ENCODE measurements around the gene SPOCK1. TPM values are rescaled to one million over a fixed set of nuclear protein-coding genes. Genes with fewer than 3 reads are reported as not detected.

Gene SPOCK1
- total and polyA plus RNA-seq, 2 of the 13 experiments (the other 11 are each of a cell fraction or from before 2014, with no cell fraction given) = 0.18 to 0.29 TPM

- TF ChIP-seq ZBTB46 (CRISPR knock-in tag; IDR thresholded peaks at IDR 0.05; ENCODE audit: borderline replicate concordance) (no peak), ZNF224 (CRISPR knock-in tag; IDR thresholded peaks at IDR 0.05) (no peak)
Observed at GRCh38 chr5:137032929-137033328, 466.2 kb downstream of the SPOCK1 start (continued).

GRCh38 chr5:137027758-137028157 lies 471.4 kb downstream of the SPOCK1 start:
- ChIA-PET POLR2A (no interaction called here), CTCF (ENCODE audit: low intra/inter-chr PET ratio, low total read pairs) (no interaction called here)
- Histone ChIP-seq H3K9me3 (ENCODE audit: low read length) (no peaks in the 10 kb centered on the region), H3K27ac (ENCODE audit: extremely low read length, insufficient read depth, low read length) (no peak overlapping the region), H3K4me3 (replicated peaks in 1 of 3; ENCODE audit: insufficient read depth in 1 of 3, low read depth in 2 of 3, low read length in 3 of 3) (no peak overlapping the region), H3K4me2 (ENCODE audit: low read depth, low read length) (no peak overlapping the region), H3K4me1 (ENCODE audit: insufficient read depth, low read length) (no peaks in the 10 kb centered on the region), H3K27me3 (ENCODE audit: control insufficient read depth in 1 of 2, insufficient read depth in 2 of 2, low read length in 2 of 2) (no peaks in the 10 kb centered on the region), H3K36me3 (replicated peaks in 1 of 2; ENCODE audit: control insufficient read depth in 1 of 2, insufficient read depth in 2 of 2, low read length in 2 of 2) (no peaks in the 10 kb centered on the region), H3K9ac (ENCODE audit: insufficient read depth, low read depth, low read length) (no peak overlapping the region), H4K20me1 (ENCODE audit: insufficient read depth, low read length) (no peaks in the 10 kb centered on the region), H3K79me2 (ENCODE audit: insufficient read depth, low read length) (no peaks in the 10 kb centered on the region), H2AFZ (ENCODE audit: low read length) (no peak overlapping the region)
- DNase-seq (ENCODE audit: low spot score) = no peak
- no peak for FAIRE-seq
- WGBS (ENCODE audit: low lambda C conversion rate) = 0% methylated on average over 1 of the region's 1 CpG
- TF ChIP-seq TOPORS (CRISPR knock-in tag; IDR thresholded peaks at IDR 0.05) = no peak
- TF ChIP-seq ELF1 (CRISPR knock-in tag; IDR thresholded peaks at IDR 0.05) = no peak
- TF ChIP-seq MTF1 (CRISPR knock-in tag; IDR thresholded peaks at IDR 0.05) = no peak
- in situ Hi-C loops (cut with HindIII; ENCODE audit: extremely low pct_ligation_motif_present, low pct_unique_long_range_greater_than_20kb) = no loop called here
- intact Hi-C loops (cut with micrococcal nuclease; ENCODE audit: unreplicated experiment) = no loop called here
- ATAC-seq = no peak
- no TSS peak for BruUV-seq (replicated peaks)

- POLR2A ChIA-PET = no interaction called here
- H3K9me3 ChIP-seq (ENCODE audit: low read length) = no peaks in the 10 kb centered on the region
- no peak overlapping the region for H3K4me2 ChIP-seq (ENCODE audit: low read depth, low read length)
- BruUV-seq (replicated peaks) = no TSS peak
- DNase-seq (ENCODE audit: low spot score) (no peak), FAIRE-seq (no peak), ATAC-seq (no peak)
- H3K36me3 ChIP-seq (replicated peaks in 1 of 2; ENCODE audit: control insufficient read depth in 1 of 2, insufficient read depth in 2 of 2, low read length in 2 of 2) = no peaks in the 10 kb centered on the region
- WGBS (ENCODE audit: low lambda C conversion rate) = 0% methylated on average over 2 of the region's 2 CpGs
- H2AFZ ChIP-seq (ENCODE audit: low read length) = no peak overlapping the region
- H3K9ac ChIP-seq (ENCODE audit: insufficient read depth, low read depth, low read length) = no peak overlapping the region
- H3K79me2 ChIP-seq (ENCODE audit: insufficient read depth, low read length) = no peaks in the 10 kb centered on the region
- no peaks in the 10 kb centered on the region for H3K27me3 ChIP-seq (ENCODE audit: control insufficient read depth in 1 of 2, insufficient read depth in 2 of 2, low read length in 2 of 2)
- in situ Hi-C loops (cut with HindIII; ENCODE audit: extremely low pct_ligation_motif_present, low pct_unique_long_range_greater_than_20kb) (no loop called here), intact Hi-C loops (cut with micrococcal nuclease; ENCODE audit: unreplicated experiment) (no loop called here)
- H3K4me1 ChIP-seq (ENCODE audit: insufficient read depth, low read length) = no peaks in the 10 kb centered on the region
- CTCF ChIA-PET (ENCODE audit: low intra/inter-chr PET ratio, low total read pairs) = no interaction called here
- no peak overlapping the region for H3K27ac ChIP-seq (ENCODE audit: extremely low read length, insufficient read depth, low read length)
- no peak overlapping the region for H3K4me3 ChIP-seq (replicated peaks in 1 of 3; ENCODE audit: insufficient read depth in 1 of 3, low read depth in 2 of 3, low read length in 3 of 3)
- no peaks in the 10 kb centered on the region for H4K20me1 ChIP-seq (ENCODE audit: insufficient read depth, low read length)
- TF ChIP-seq MIER2 (CRISPR knock-in tag; IDR thresholded peaks at IDR 0.05) = no peak
- TF ChIP-seq NFE2L1 (CRISPR knock-in tag; IDR thresholded peaks at IDR 0.05; ENCODE audit: borderline replicate concordance) = no peak
- no peak for TF ChIP-seq EP300 (IDR thresholded peaks at IDR 0.05; ENCODE audit: low read depth in 2 of 2, low read length in 2 of 2)
- TF ChIP-seq EP300 (CRISPR knock-in tag; IDR thresholded peaks at IDR 0.05; ENCODE audit: borderline replicate concordance) = no peak
- TF ChIP-seq ZXDC (CRISPR knock-in tag; IDR thresholded peaks at IDR 0.05) = no peak
- no peak for TF ChIP-seq ZNF207 (IDR thresholded peaks at IDR 0.05; ENCODE audit: borderline replicate concordance)
- TF ChIP-seq HMGXB4 (CRISPR knock-in tag; IDR thresholded peaks at IDR 0.05; ENCODE audit: borderline replicate concordance in 1 of 2, low read depth in 1 of 2) = no peak
Observed at GRCh38 chr5:137026296-137026695, 472.8 kb downstream of the SPOCK1 start.
